NCI-H128 (cell line): ENCODE data around the gene RTN4RL1.
"Not testable (repeated sequence)": the region's sequence is repeated elsewhere in the genome, so short reads cannot be mapped to it uniquely, and the experiment has no call there.

ENCODE experiments used
- DNase-seq: peaks from one replicate; lab custom pipeline; 2025; ENCODE audit not compliant: unreplicated experiment; lab: John Stamatoyannopoulos, UW

Gene RTN4RL1

GRCh38 chr17:1898332-1898731 lies 126.8 kb downstream of the RTN4RL1 start:
- no peak for DNase-seq

DNA sequence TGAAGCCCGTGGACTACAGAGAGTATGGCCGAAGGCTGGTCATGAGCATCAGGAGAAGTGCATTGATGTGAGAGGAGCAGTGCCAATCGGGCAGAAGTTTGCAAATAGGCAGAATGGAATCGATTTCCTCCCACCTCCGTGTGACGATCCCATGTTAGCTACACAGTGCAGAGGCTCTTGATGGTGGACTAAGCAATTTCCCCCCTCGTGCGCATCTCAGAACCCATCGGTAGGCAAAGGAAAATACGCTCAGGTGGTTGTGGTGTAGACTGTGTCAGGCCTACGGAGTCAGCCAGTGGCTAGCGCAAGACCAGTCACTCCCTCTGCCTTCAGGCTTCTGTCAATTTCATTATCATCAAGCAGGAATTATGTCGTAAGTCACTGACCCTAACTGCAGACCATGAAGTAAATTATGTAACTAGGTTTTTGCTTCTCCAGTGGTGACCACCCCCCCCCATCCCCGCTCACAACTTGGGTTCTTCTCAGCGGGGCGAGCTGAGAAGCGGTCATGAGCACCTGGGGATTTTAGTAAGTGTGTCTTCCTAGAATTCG lies 128.0 kb downstream of the RTN4RL1 start:
- no peak for DNase-seq

- DNase-seq, result no peak
Measured at GRCh38 chr17:1896243-1897104, 128.7 kb downstream of the RTN4RL1 start.

DNA sequence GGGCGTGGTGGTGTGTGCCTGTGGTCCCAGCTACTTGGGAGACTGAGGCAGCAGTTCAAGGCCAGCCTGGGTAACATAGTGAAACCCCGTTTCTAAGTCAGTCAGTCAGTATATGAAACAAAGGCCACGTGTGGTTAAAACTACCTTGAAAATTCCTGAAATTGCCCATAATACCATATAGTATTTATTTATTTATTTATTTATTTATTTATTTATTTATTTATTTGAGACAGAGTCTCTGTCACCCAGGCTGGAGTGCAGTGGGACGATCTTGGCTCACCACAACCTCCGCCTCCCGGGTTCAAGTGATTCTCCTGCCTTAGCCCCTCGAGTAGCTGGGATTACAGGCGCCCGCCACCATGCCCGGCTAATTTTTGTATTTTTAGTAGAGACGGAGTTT lies 129.7 kb downstream of the RTN4RL1 start:
- not testable (repeated sequence) for DNase-seq

DNA sequence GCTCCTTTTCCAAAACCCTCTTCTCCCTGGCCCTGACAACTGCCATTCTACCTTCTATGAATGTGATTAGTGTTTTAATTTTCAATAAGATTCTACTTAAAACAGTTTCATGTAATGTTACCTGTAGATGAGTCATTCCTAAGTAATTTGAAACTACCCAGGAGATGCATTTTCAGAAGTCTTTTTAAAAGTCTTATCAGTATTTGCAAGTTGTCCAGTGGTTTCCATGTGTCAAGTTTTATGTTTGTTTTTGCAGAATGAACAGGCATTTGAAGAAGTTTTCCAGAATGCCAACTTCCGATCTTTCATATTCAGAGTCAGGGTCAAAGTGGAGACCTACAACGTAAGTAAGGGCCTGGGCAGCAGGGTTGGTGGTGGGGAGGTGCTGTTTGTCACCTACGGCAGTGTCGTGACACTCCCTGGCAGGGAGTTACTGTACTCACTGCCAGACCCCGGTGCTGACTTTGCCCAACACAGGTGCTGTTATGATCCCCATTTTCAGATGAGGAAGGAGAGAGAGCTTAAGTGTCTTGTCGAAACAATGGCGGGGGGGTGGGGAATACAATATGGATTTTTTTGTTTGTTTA lies 130.3 kb downstream of the RTN4RL1 start:
- no peak for DNase-seq

DNA sequence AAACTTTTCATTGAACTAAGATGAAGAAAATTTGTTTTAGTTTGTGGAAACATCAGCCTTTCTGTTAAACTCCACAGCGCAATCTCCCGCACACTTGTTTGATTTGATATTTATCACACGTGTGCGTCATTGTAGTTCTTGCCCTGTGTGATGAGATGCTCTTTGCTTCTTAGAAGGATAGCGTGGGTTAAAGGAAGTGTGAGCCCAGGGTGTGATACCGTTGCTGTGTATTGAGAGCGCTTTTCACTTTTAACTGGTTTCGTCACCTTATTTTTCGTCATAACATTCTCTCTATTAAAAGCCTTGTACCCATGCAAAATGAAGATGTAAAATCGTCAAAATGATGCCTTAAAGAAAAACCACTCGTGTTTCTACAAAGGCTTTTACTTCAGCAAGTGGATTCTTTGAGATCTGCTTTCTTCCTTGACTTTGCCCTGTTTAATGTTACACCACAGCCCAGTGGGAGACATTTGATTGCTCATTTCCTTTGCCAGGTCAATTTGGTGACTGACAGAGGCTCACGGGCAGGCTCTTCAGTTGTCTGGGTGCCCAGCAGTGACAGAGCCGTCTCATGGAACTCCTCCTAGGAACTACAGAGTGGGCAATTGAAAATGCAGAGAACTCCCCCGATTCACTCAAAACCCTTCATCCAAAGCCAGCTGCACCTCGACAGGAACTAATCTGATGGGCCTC lies 134.2 kb downstream of the RTN4RL1 start:
- no peak for DNase-seq

- no peak for DNase-seq
Measured at GRCh38 chr17:1888741-1889140, 136.4 kb downstream of the RTN4RL1 start.
